Measurements from ENCODE around the gene ADAM23. TPM values are rescaled to one million over a fixed set of nuclear protein-coding genes. Genes with fewer than 3 reads are reported as not detected.

ADAM23 gene
- total RNA-seq, 1 experiment from 2014 or later: 6.1 TPM

GRCh38 chr2:206420721-206421120 lies 22.6 kb upstream of the ADAM23 start:
- Mint-ChIP-seq H3K27me3 (ENCODE audit: unreplicated experiment) (no peaks in the 10 kb centered on the region), H3K4me3 (ENCODE audit: low read depth, unreplicated experiment) (no peak overlapping the region), H3K4me1 (ENCODE audit: low read depth, unreplicated experiment) (peaks cover 8% of the 10 kb centered on the region), H3K9me3 (ENCODE audit: low read depth, unreplicated experiment) (peaks cover 5% of the 10 kb centered on the region), H3K36me3 (ENCODE audit: insufficient read depth, unreplicated experiment) (no peaks in the 10 kb centered on the region), H3K27ac (ENCODE audit: unreplicated experiment) (no peak overlapping the region)
- intact Hi-C loops (cut with micrococcal nuclease; ENCODE audit: unreplicated experiment): no loop called here
- CTCF ChIA-PET: no interaction called here
- no peak for DNase-seq
- no TSS peak for BruUV-seq (replicated peaks)
- no peak for TF ChIP-seq CTCF (IDR thresholded peaks at IDR 0.05; ENCODE audit: unreplicated experiment)

GRCh38 chr2:206422493-206422892 lies 20.8 kb upstream of the ADAM23 start:
- Mint-ChIP-seq H3K4me1 (ENCODE audit: low read depth, unreplicated experiment) (no peaks in the 10 kb centered on the region), H3K27ac (ENCODE audit: unreplicated experiment) (no peak overlapping the region), H3K36me3 (ENCODE audit: insufficient read depth, unreplicated experiment) (no peaks in the 10 kb centered on the region), H3K4me3 (ENCODE audit: low read depth, unreplicated experiment) (no peak overlapping the region), H3K27me3 (ENCODE audit: unreplicated experiment) (no peaks in the 10 kb centered on the region), H3K9me3 (ENCODE audit: low read depth, unreplicated experiment) (peaks cover 3% of the 10 kb centered on the region)
- DNase-seq: no peak
- CTCF ChIA-PET: no interaction called here
- BruUV-seq (replicated peaks): no TSS peak
- TF ChIP-seq CTCF (IDR thresholded peaks at IDR 0.05; ENCODE audit: unreplicated experiment): no peak
- intact Hi-C loops (cut with micrococcal nuclease; ENCODE audit: unreplicated experiment): no loop called here

- Mint-ChIP-seq H3K27ac (ENCODE audit: unreplicated experiment) (no peak overlapping the region), H3K4me3 (ENCODE audit: low read depth, unreplicated experiment) (no peak overlapping the region), H3K4me1 (ENCODE audit: low read depth, unreplicated experiment) (no peaks in the 10 kb centered on the region), H3K27me3 (ENCODE audit: unreplicated experiment) (no peaks in the 10 kb centered on the region), H3K9me3 (ENCODE audit: low read depth, unreplicated experiment) (peaks cover 3% of the 10 kb centered on the region), H3K36me3 (ENCODE audit: insufficient read depth, unreplicated experiment) (no peaks in the 10 kb centered on the region)
- CTCF ChIA-PET: no interaction called here
- peak; percentile 17 for DNase-seq
- no TSS peak for BruUV-seq (replicated peaks)
- no peak for TF ChIP-seq CTCF (IDR thresholded peaks at IDR 0.05; ENCODE audit: unreplicated experiment)
- intact Hi-C loops (cut with micrococcal nuclease; ENCODE audit: unreplicated experiment): no loop called here
Measured at GRCh38 chr2:206423147-206423546, 20.2 kb upstream of the ADAM23 start.

- peaks cover 3% of the 10 kb centered on the region for H3K9me3 Mint-ChIP-seq (ENCODE audit: low read depth, unreplicated experiment)
- CTCF ChIA-PET: no interaction called here
- no peak for TF ChIP-seq CTCF (IDR thresholded peaks at IDR 0.05; ENCODE audit: unreplicated experiment)
- no peak for DNase-seq
- H3K36me3 Mint-ChIP-seq (ENCODE audit: insufficient read depth, unreplicated experiment): no peaks in the 10 kb centered on the region
- H3K4me1 Mint-ChIP-seq (ENCODE audit: low read depth, unreplicated experiment): no peaks in the 10 kb centered on the region
- H3K27ac Mint-ChIP-seq (ENCODE audit: unreplicated experiment): no peak overlapping the region
- intact Hi-C loops (cut with micrococcal nuclease; ENCODE audit: unreplicated experiment): no loop called here
- no peaks in the 10 kb centered on the region for H3K27me3 Mint-ChIP-seq (ENCODE audit: unreplicated experiment)
- H3K4me3 Mint-ChIP-seq (ENCODE audit: low read depth, unreplicated experiment): no peak overlapping the region
- BruUV-seq (replicated peaks): no TSS peak
Measured at GRCh38 chr2:206424134-206424533, 19.2 kb upstream of the ADAM23 start.

- no peak overlapping the region for H3K27ac Mint-ChIP-seq (ENCODE audit: unreplicated experiment)
- BruUV-seq (replicated peaks): no TSS peak
- intact Hi-C loops (cut with micrococcal nuclease; ENCODE audit: unreplicated experiment): no loop called here
- H3K9me3 Mint-ChIP-seq (ENCODE audit: low read depth, unreplicated experiment): no peaks in the 10 kb centered on the region
- DNase-seq: no peak
- H3K4me3 Mint-ChIP-seq (ENCODE audit: low read depth, unreplicated experiment): no peak overlapping the region
- no peaks in the 10 kb centered on the region for H3K36me3 Mint-ChIP-seq (ENCODE audit: insufficient read depth, unreplicated experiment)
- CTCF ChIA-PET: no interaction called here
- no peaks in the 10 kb centered on the region for H3K4me1 Mint-ChIP-seq (ENCODE audit: low read depth, unreplicated experiment)
- H3K27me3 Mint-ChIP-seq (ENCODE audit: unreplicated experiment): no peaks in the 10 kb centered on the region
- no peak for TF ChIP-seq CTCF (IDR thresholded peaks at IDR 0.05; ENCODE audit: unreplicated experiment)
Measured at GRCh38 chr2:206428783-206429182, 14.5 kb upstream of the ADAM23 start.

Measured in Calu3 (cell line).